GM19372 (cell line): ENCODE measurements around the gene NDUFA8.

Source experiments
- ATAC-seq: cut with Tn5 transposase; IDR thresholded peaks from one replicate; pipeline ENCODE4 v1.9.1; 2021; ENCODE audit warnings: mild to moderate bottlenecking, low read depth, moderate library complexity; ENCODE audit not compliant: unreplicated experiment

Gene NDUFA8

GRCh38 chr9:122159026-122159924 is at the start of gene NDUFA8, which contains the start of gene MORN5:
Gene NDUFA8, minus strand, starts transcription at chr9:122159779. Its CDS starts 102 bp downstream, at chr9:122159677.
Gene MORN5, plus strand, starts transcription at chr9:122159908. Its CDS starts 65 bp downstream, at chr9:122159973.
- peak; percentile 97 for ATAC-seq

- no peak for ATAC-seq
These were observed 47.5 kb upstream of the NDUFA8 start for GRCh38 chr9:122207096-122207495.

GRCh38 chr9:122206118-122207046 is 46.8 kb upstream of the NDUFA8 start:
- no peak for ATAC-seq

- no peak for ATAC-seq
These were observed 45.6 kb upstream of the NDUFA8 start for GRCh38 chr9:122205176-122205575.

GRCh38 chr9:122204491-122204890 is 44.9 kb upstream of the NDUFA8 start:
- ATAC-seq, result no peak

GRCh38 chr9:122204055-122204454 is 44.5 kb upstream of the NDUFA8 start:
- no peak for ATAC-seq

- ATAC-seq, result no peak
These were observed 42.5 kb upstream of the NDUFA8 start for GRCh38 chr9:122202111-122202510.

GRCh38 chr9:122201641-122202040 is 42.1 kb upstream of the NDUFA8 start:
- no peak for ATAC-seq

GRCh38 chr9:122200960-122201595 is 41.5 kb upstream of the NDUFA8 start:
- ATAC-seq, result no peak

- ATAC-seq, result no peak
These were observed 38.3 kb upstream of the NDUFA8 start for GRCh38 chr9:122197882-122198281.

GRCh38 chr9:122197426-122197825 is 37.8 kb upstream of the NDUFA8 start:
- ATAC-seq, result no peak

- no peak for ATAC-seq
These were observed 36.3 kb upstream of the NDUFA8 start for GRCh38 chr9:122195875-122196274.

- ATAC-seq, result no peak
These were observed 34.1 kb upstream of the NDUFA8 start for GRCh38 chr9:122193651-122194050.

GRCh38 chr9:122192914-122193525 is 33.4 kb upstream of the NDUFA8 start:
- ATAC-seq, result no peak

GRCh38 chr9:122192261-122192875 is 32.8 kb upstream of the NDUFA8 start:
- ATAC-seq, result no peak

GRCh38 chr9:122191584-122191983 is 32.0 kb upstream of the NDUFA8 start:
- no peak for ATAC-seq

GRCh38 chr9:122190597-122191381 is 31.2 kb upstream of the NDUFA8 start:
- no peak for ATAC-seq

GRCh38 chr9:122188369-122188768 is 28.8 kb upstream of the NDUFA8 start:
- ATAC-seq, result no peak
